HG03196 (cell line): Measurements from ENCODE around the gene ATOX1.
A peak's percentile ranks its signal among the peaks of the same experiment; 100 is the strongest.
"Not testable (repeated sequence)": the region's sequence is repeated elsewhere in the genome, so short reads cannot be mapped to it uniquely, and the experiment has no call there.

Experiments used
- ATAC-seq: cut with Tn5 transposase; IDR thresholded peaks from one replicate; pipeline ENCODE4 v1.9.1; 2021; ENCODE audit not compliant: unreplicated experiment

ATOX1 gene

GRCh38 chr5:151758430-151759241 lies at the start of gene ATOX1:
Gene ATOX1 (minus strand): TSS chr5:151758631. CDS start chr5:151758551, 80 bp downstream.
- ATAC-seq = peak; percentile 94

- ATAC-seq = no peak
These were observed 47.2 kb upstream of the ATOX1 start for GRCh38 chr5:151805414-151806223.

DNA sequence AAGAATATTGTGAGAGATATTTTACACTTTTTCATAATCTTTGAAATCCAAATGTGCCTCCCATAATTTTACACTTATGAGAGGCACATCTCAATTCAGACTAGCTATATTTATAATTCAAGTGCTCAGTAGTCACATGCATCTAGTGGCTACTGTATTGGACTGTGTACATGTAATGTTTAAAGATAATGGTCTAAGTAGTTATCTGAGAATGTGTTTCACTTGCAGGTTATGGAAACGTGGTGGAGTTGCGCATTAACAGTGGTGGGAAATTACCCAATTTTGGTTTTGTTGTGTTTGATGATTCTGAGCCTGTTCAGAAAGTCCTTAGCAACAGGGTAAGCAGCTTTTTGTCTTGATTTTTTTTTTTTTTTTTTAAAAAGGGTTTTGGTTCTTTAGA lies 42.1 kb upstream of the ATOX1 start:
- no peak for ATAC-seq

GRCh38 chr5:151799407-151799806 lies 41.0 kb upstream of the ATOX1 start:
- ATAC-seq = no peak

- no peak for ATAC-seq
These were observed 40.2 kb upstream of the ATOX1 start for GRCh38 chr5:151798674-151799073.

GRCh38 chr5:151795426-151795825 lies 37.0 kb upstream of the ATOX1 start:
- ATAC-seq = no peak

GRCh38 chr5:151793358-151793757 lies 34.9 kb upstream of the ATOX1 start:
- ATAC-seq = no peak

DNA sequence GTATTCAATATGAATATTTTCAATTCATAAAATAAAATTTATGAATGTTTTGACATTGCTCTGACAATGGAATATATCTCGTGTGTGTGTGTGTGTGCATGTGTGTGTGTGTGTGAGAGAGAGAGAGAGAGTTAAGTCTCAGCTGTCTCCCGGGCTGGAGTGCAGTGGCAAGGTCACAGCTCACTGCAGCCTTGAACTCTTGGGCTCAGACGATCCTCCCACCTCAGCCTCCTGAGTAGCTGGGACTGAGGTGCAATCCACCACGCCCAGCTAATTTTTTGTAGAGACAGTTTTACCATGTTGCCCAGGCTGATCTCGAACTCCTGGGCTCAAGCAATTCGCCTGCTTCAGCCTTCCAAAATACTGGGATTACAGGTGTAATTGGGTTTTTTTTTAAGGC lies 29.4 kb upstream of the ATOX1 start:
- ATAC-seq = no peak

GRCh38 chr5:151786468-151786867 lies 28.0 kb upstream of the ATOX1 start:
- ATAC-seq = no peak

- ATAC-seq = no peak
These were observed 25.7 kb upstream of the ATOX1 start for GRCh38 chr5:151784141-151784540.

DNA sequence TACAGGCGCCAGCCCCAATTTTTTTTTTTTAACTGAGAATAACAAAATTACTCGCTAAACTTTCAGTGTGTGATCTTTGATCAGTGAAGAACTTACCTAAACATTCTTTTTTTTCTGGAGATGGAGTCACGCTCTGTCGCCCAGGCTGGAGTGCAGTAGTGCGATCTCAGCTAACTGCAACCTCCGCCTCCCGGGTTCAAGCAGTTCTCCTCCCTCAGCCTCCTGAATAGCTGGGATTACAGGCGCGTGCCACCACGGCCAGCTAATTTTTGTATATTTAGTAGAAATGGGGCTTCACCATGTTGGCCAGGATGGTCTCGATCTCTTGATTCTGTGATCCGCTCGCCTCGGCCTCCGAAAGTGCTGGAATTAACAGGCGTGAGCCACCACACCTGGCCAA lies 25.2 kb upstream of the ATOX1 start:
- not testable (repeated sequence) for ATAC-seq

- no peak for ATAC-seq
These were observed 22.8 kb upstream of the ATOX1 start for GRCh38 chr5:151781201-151781600.

GRCh38 chr5:151780348-151780747 lies 21.9 kb upstream of the ATOX1 start:
- ATAC-seq = no peak

GRCh38 chr5:151779531-151780125 lies 21.2 kb upstream of the ATOX1 start:
- peak; percentile 62 for ATAC-seq

- no peak for ATAC-seq
These were observed 16.7 kb upstream of the ATOX1 start for GRCh38 chr5:151775025-151775606.

DNA sequence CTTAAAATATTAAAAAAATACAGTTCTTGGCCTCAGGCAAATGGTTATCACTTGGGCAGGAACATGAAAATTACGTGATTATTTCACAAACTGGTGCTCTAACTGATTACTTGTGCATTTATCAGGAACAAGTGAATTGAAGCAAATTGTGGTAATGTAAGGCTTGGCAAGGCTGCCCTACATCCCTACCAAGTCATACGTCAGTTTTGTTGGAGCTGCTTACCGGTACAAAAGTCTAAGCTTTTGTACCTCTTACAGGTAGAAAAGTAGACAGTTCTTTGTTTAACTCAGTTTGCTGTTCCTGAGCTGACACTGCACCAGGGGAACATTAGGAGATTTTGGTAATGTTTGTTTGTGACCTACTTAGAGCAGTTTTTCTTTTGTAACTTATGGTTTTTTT lies 15.5 kb upstream of the ATOX1 start:
- no peak for ATAC-seq

DNA sequence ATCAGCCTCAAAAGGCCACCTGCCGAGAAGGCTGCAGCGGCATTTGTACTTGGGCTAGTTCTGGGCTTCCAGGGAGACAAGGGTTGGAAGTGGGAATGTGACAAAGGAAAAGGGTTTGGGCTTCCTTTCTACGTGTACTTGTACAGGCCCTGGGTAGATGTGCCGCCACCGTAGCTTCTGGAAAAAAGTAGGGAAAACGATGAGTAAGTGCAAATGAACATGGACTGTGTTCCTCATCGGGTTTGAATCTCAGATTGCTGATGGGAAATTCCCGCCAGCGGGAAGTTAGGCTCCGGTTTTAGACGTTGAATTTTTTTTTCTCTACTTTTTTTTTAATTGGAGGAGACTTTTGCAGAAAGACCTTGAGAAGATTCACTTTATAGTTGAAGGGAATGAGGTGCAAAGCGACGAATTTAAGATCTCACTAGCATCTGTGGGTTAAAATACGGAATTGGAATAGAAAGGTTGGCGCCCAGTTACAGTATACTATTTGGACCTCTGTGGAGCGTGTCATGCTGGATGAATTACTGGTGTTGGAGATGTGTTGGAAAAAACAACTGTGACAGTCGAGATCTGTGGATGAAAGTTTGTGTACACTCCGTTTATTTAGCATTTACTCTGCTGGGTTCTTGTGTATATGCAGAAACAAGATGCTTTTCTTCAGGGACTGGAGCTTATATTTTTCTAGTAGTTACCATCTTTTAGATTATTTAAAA lies 14.6 kb upstream of the ATOX1 start:
- no peak for ATAC-seq

- no peak for ATAC-seq
These were observed 13.8 kb upstream of the ATOX1 start for GRCh38 chr5:151772029-151772845.

GRCh38 chr5:151771259-151772028 lies 13.0 kb upstream of the ATOX1 start, which contains the start of gene G3BP1:
Gene G3BP1 (plus strand): TSS chr5:151771954. CDS start chr5:151786621, 14,667 bp downstream.
- peak; percentile 85 for ATAC-seq
